GM12878 (cell line): ENCODE measurements around the gene CKB. TPM values are rescaled to one million over a fixed set of nuclear protein-coding genes. Genes with fewer than 3 reads are reported as not detected.

Experiments used
- ATAC-seq: fragments of 200-7000 bp; cut with Tn5 transposase; 3 replicates; pipeline ENCODE4 v1.9.1; 2020; ENCODE audit warnings: mild to moderate bottlenecking, moderate library complexity
- BruUV-seq: library from RNA; stranded (reverse); fragments of 400-500 nt; replicated peaks from 2 replicates; lab custom pipeline; 2021; lab: Mats Ljungman, UMichigan
- CTCF ChIA-PET: fragments of 300-600 bp; sonication (Branson Sonifier 250); formaldehyde crosslinking; extraction: SDS; loops from one replicate; lab custom pipeline; 2021; ENCODE audit warnings: inconsistent platforms; lab: Yijun Ruan, JAX
- POLR2A ChIA-PET: fragments of 350-600 bp; formaldehyde crosslinking; extraction: SDS; loops from one replicate; lab custom pipeline; 2021; ENCODE audit warnings: inconsistent platforms; lab: Charles Lee
- RAD21 ChIA-PET: fragments of 300-600 bp; sonication (Branson Sonifier 250); formaldehyde crosslinking; loops from one replicate; lab custom pipeline; 2023; ENCODE audit warnings: antibody characterized with exemption; ENCODE audit not compliant: unreplicated experiment; lab: Charles Lee
- SMC1A ChIA-PET: fragments of 300-600 bp; sonication (Branson Sonifier 250); formaldehyde crosslinking; loops from one replicate; lab custom pipeline; 2023; ENCODE audit not compliant: unreplicated experiment, uncharacterized antibody; lab: Charles Lee
- DNase-seq: peaks from one replicate; pipeline ENCODE4 v3.0.0-alpha.2; 2011; ENCODE audit warnings: low read depth, low spot score
- FAIRE-seq: peaks from 3 replicates; lab custom pipeline; 2011; peaks lifted over from hg19 to GRCh38; lab: Jason Lieb, UNC
- H2AFZ ChIP-seq: 2 replicates; pipeline ENCODE4 v1.6.0; 2011; ENCODE audit warnings: low read depth, low read length, control low read depth; ENCODE audit not compliant: control insufficient read depth
- H3K27ac ChIP-seq: 2 replicates; pipeline ENCODE4 v1.5.1; 2011; ENCODE audit warnings: control low read depth; ENCODE audit not compliant: control insufficient read depth, insufficient read depth
- H3K27me3 ChIP-seq, 2 experiments: replicated peaks in 1 of 2; 2 replicates each; pipeline versions ENCODE4 v1.6.0 to v1.6.1; 2011; ENCODE audit warnings: low read length in 1 of 2; ENCODE audit not compliant: control insufficient read depth in 2 of 2, insufficient read depth in 2 of 2
- H3K36me3 ChIP-seq, 2 experiments: 2 replicates each; pipeline ENCODE4 v1.5.1; 2011; ENCODE audit warnings: low read length in 1 of 2; ENCODE audit not compliant: control insufficient read depth in 2 of 2, insufficient read depth in 2 of 2
- H3K4me1 ChIP-seq: 2 replicates; pipeline ENCODE4 v1.6.1; 2011; ENCODE audit warnings: mild to moderate bottlenecking, low read length, moderate library complexity, mixed read lengths; ENCODE audit not compliant: control insufficient read depth, insufficient read depth
- H3K4me2 ChIP-seq: 2 replicates; pipeline ENCODE4 v1.6.0; 2011; ENCODE audit warnings: control low read depth; ENCODE audit not compliant: control insufficient read depth, insufficient read depth
- H3K4me3 ChIP-seq: fragments of 200-600 bp; sonication (generic); 2 replicates; pipeline ENCODE4 v1.5.1; 2016
- H3K79me2 ChIP-seq: 2 replicates; pipeline ENCODE4 v1.6.0; 2011; ENCODE audit warnings: low read length; ENCODE audit not compliant: control insufficient read depth, insufficient read depth
- H3K9ac ChIP-seq: 2 replicates; pipeline ENCODE4 v1.8.0; 2011; ENCODE audit warnings: low read length, control low read depth, mixed read lengths; ENCODE audit not compliant: control insufficient read depth, insufficient read depth
- H3K9me3 ChIP-seq: replicated peaks from 3 replicates; pipeline ENCODE4 v1.5.1; 2011; ENCODE audit warnings: mild to moderate bottlenecking, low read length; ENCODE audit not compliant: control insufficient read depth, insufficient read depth
- H4K20me1 ChIP-seq: 2 replicates; pipeline ENCODE4 v1.6.0; 2011; ENCODE audit not compliant: control insufficient read depth, insufficient read depth
- DPF2 ChIP-seq: fragments of 450-650 bp; IDR thresholded peaks from 2 replicates; pipeline ENCODE4 v1.6.1; 2017; ENCODE audit warnings: mild to moderate bottlenecking
- GATAD2B ChIP-seq: fragments of 450-650 bp; conservative IDR thresholded peaks from 2 replicates; pipeline ENCODE4 v1.6.1; 2017; ENCODE audit warnings: low read depth, mild to moderate bottlenecking, moderate library complexity
- MEF2A ChIP-seq: IDR thresholded peaks from 2 replicates; pipeline ENCODE4 v1.6.1; 2011; ENCODE audit warnings: low read depth, mild to moderate bottlenecking, low read length, moderate library complexity; ENCODE audit not compliant: insufficient read depth
- SMAD5 ChIP-seq: IDR thresholded peaks from 2 replicates; pipeline ENCODE4 v1.6.1; 2016; ENCODE audit warnings: antibody characterized with exemption, low read depth
- SREBF1 ChIP-seq: IDR thresholded peaks from 2 replicates; pipeline ENCODE4 v1.6.1; 2012; ENCODE audit warnings: mild to moderate bottlenecking, low read length
- SUZ12 ChIP-seq: fragments of 200-600 bp; sonication (generic); IDR thresholded peaks from one replicate; pipeline ENCODE4 v1.6.1; 2018; ENCODE audit warnings: antibody characterized with exemption, mild to moderate bottlenecking; ENCODE audit not compliant: unreplicated experiment
- WGBS: methylation state at CpG from one replicate; pipeline ENCODE4 v1.1.6; 2016; ENCODE audit warnings: low lambda C conversion rate; ENCODE audit not compliant: insufficient replicate concordance, insufficient coverage; ENCODE audit errors: missing lambda C conversion rate; 5-methylcytosine and 5-hydroxymethylcytosine counted together
- in situ Hi-C: fragments of 300-500 bp; cut with MboI; formaldehyde crosslinking; loops from 9 replicates; pipeline ENCODE4 v1.14.3; 2018; ENCODE audit warnings: mixed read lengths
- intact Hi-C: fragments of 100-400 bp; cut with micrococcal nuclease; formaldehyde crosslinking; loops from one replicate; pipeline ENCODE4 v1.14.2; 2022; ENCODE audit not compliant: unreplicated experiment
- polyA plus RNA-seq, 11 experiments: library from polyadenylated mRNA; depleted of rRNA in 4 of 11; unstranded in 6 of 11; stranded (reverse) in 5 of 11; fragments of >200 nt; fragmentation: Nextera tagmentation in 4 of 11; fragmentation: Illumina TruSeq in 1 of 11; extraction: Ambion mirVana in 4 of 11; extraction: Trizol in 1 of 11; gene quantifications; 1 replicate in 1 of 11; 2 replicates in 10 of 11; pipeline versions ENCODE4 v1.2.1 to v1.2.3, GENCODE V29; 2011 to 2016; ENCODE audit warnings: inconsistent platforms in 2 of 11, missing spikeins in 2 of 11, low read depth in 1 of 11
- total RNA-seq, 4 experiments: library from RNA; depleted of rRNA in 3 of 4; stranded (reverse); fragments of >200 nt in 3 of 4; fragmentation: Illumina TruSeq in 1 of 4; extraction: Trizol in 1 of 4; gene quantifications; 2 replicates each; pipeline versions ENCODE4 v1.2.1 to v1.2.3, GENCODE V29; 2013 to 2021
- TF ChIP-seq, protein P1 (sequence below): fragments of 450-650 bp; IDR thresholded peaks from 2 replicates; pipeline ENCODE4 v1.6.1; 2017; ENCODE audit warnings: borderline replicate concordance
- TF ChIP-seq, protein P2 (sequence below): fragments of 450-650 bp; IDR thresholded peaks from 2 replicates; pipeline ENCODE4 v1.6.1; 2017; ENCODE audit warnings: mild to moderate bottlenecking, moderate library complexity

The CKB gene
- total and polyA plus RNA-seq, 10 of the 15 experiments (the other 5 are each of a cell fraction or from before 2014, with no cell fraction given), result 0.40 to 6.1 (median 2.3) TPM

DNA sequence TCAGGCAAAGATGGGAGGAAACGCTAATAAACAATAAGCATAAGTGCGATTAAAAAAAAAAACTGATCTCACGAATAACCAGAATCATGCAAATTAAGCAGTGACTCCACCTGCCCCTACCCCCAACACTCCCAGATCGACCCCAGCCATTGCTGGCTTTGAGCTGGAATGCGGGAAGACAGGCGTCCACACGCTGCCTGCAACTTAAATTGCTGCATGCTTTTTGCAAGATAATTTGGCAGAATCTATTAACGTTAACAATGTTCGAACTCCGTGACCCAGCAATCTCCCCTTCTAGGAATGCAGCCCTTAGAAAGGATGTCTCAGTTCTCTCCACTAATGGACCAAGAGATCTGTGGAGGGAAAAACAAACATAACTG lies 935 bp upstream of the CKB start (continued):
- TF ChIP-seq, protein P1, sequence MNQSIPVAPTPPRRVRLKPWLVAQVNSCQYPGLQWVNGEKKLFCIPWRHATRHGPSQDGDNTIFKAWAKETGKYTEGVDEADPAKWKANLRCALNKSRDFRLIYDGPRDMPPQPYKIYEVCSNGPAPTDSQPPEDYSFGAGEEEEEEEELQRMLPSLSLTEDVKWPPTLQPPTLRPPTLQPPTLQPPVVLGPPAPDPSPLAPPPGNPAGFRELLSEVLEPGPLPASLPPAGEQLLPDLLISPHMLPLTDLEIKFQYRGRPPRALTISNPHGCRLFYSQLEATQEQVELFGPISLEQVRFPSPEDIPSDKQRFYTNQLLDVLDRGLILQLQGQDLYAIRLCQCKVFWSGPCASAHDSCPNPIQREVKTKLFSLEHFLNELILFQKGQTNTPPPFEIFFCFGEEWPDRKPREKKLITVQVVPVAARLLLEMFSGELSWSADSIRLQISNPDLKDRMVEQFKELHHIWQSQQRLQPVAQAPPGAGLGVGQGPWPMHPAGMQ, result no peak
- TF ChIP-seq, protein P2, sequence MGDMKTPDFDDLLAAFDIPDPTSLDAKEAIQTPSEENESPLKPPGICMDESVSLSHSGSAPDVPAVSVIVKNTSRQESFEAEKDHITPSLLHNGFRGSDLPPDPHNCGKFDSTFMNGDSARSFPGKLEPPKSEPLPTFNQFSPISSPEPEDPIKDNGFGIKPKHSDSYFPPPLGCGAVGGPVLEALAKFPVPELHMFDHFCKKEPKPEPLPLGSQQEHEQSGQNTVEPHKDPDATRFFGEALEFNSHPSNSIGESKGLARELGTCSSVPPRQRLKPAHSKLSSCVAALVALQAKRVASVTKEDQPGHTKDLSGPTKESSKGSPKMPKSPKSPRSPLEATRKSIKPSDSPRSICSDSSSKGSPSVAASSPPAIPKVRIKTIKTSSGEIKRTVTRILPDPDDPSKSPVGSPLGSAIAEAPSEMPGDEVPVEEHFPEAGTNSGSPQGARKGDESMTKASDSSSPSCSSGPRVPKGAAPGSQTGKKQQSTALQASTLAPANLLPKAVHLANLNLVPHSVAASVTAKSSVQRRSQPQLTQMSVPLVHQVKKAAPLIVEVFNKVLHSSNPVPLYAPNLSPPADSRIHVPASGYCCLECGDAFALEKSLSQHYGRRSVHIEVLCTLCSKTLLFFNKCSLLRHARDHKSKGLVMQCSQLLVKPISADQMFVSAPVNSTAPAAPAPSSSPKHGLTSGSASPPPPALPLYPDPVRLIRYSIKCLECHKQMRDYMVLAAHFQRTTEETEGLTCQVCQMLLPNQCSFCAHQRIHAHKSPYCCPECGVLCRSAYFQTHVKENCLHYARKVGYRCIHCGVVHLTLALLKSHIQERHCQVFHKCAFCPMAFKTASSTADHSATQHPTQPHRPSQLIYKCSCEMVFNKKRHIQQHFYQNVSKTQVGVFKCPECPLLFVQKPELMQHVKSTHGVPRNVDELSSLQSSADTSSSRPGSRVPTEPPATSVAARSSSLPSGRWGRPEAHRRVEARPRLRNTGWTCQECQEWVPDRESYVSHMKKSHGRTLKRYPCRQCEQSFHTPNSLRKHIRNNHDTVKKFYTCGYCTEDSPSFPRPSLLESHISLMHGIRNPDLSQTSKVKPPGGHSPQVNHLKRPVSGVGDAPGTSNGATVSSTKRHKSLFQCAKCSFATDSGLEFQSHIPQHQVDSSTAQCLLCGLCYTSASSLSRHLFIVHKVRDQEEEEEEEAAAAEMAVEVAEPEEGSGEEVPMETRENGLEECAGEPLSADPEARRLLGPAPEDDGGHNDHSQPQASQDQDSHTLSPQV, result no peak
- TF ChIP-seq DPF2, result no peak
- TF ChIP-seq SMAD5, result no peak
- no peak for TF ChIP-seq MEF2A
- TF ChIP-seq, all 136 proteins: peak for 0

DNA sequence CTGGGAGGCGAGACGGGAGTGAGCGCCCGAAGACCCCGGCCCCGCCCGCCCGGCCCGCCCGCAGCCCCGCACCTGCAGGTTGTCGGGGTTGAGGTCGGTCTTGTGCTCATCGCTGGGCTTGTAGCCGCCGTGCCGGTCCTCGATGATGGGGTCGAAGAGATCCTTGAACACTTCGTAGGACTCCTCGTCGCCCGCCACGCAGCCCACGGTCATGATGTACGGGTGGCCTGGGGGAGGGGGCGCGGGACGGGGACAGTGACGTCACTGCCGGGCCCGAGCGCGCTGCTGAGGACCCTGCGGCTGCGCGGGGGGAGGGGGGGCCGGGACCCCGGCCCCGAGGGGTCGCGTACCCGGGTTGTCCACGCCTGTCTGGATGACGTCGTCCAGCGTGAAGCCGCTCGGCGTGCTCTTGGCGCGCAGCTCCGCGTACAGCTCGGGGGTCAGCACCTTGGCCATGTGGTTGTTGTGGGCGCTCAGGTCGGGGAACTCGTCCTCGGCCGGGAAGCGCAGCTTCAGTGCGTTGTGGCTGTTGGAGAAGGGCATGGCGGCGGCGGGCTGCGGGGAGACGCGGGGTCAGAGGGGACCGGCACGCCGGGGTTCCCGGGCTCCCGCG lies 573 bp downstream of the CKB start:
- ChIA-PET CTCF (interaction anchor here (6.5 kb wide), 1 partner anchor 24 kb away, joined by 53 read pairs; no protein-coding TSS in a partner anchor), POLR2A (interaction anchor here (0.7 to 0.8 kb wide), 2 partner anchors 120 to 741 kb away, joined by 5 read pairs; no protein-coding TSS in a partner anchor), SMC1A (no interaction called here), RAD21 (interaction anchor here (0.7 to 1.4 kb wide), 2 partner anchors 25 to 29 kb away, joined by 3 to 5 read pairs; no protein-coding TSS in a partner anchor)
- H3K27ac ChIP-seq, result no peak overlapping the region
- in situ Hi-C loops (no loop called here), intact Hi-C loops (no loop called here)
- H3K27me3 ChIP-seq, result peaks cover 2% of the 10 kb centered on the region in 2 experiments; a peak in 2 of 4 replicates
- H3K9ac ChIP-seq, result no peak overlapping the region
- WGBS, result 5% methylated on average over 41 of the region's 74 CpGs
- H2AFZ ChIP-seq, result no peak overlapping the region
- H3K36me3 ChIP-seq, result no peaks in the 10 kb centered on the region
- H3K4me1 ChIP-seq, result peaks cover 32% of the 10 kb centered on the region
- peak overlapping the region; percentile 97 for H3K4me2 ChIP-seq
- BruUV-seq, result no TSS peak
- no peak for DNase-seq
- no peaks in the 10 kb centered on the region for H3K79me2 ChIP-seq
- H3K9me3 ChIP-seq, result no peaks in the 10 kb centered on the region; the same call in 2 of the 3 replicates
- FAIRE-seq, result no peak
- peak overlapping the region; percentile 66; the same call in 1 of the 2 replicates for H3K4me3 ChIP-seq
- H4K20me1 ChIP-seq, result no peaks in the 10 kb centered on the region
- ATAC-seq, result no peak
- peak; percentile 43 for TF ChIP-seq SUZ12
- TF ChIP-seq SREBF1, result no peak
- peak; percentile 15; the same call in 1 of the 2 replicates for TF ChIP-seq GATAD2B
